Chondrocyte (in vitro differentiated cells): ENCODE measurements around the gene SLC22A17. TPM values are rescaled to one million over a fixed set of nuclear protein-coding genes. Genes with fewer than 3 reads are reported as not detected.

Experiments
- DNase-seq: peaks from one replicate; pipeline ENCODE4 v3.0.0; 2021; ENCODE audit warnings: mixed read lengths, low spot score
- H3K27ac Mint-ChIP-seq: one replicate; pipeline ENCODE4 v1.8.0; 2021; ENCODE audit warnings: mild to moderate bottlenecking, moderate library complexity, mixed read lengths; ENCODE audit not compliant: unreplicated experiment
- H3K27me3 Mint-ChIP-seq: 2 replicates; pipeline ENCODE4 v1.8.0; 2021; ENCODE audit warnings: low read depth, mixed read lengths
- H3K36me3 Mint-ChIP-seq: 2 replicates; pipeline ENCODE4 v1.8.0; 2021; ENCODE audit warnings: low read depth, mixed read lengths
- H3K4me1 Mint-ChIP-seq: 2 replicates; pipeline ENCODE4 v1.8.0; 2021; ENCODE audit warnings: low read depth, mild to moderate bottlenecking, mixed read lengths
- H3K4me3 Mint-ChIP-seq: one replicate; pipeline ENCODE4 v1.8.0; 2021; ENCODE audit warnings: mild to moderate bottlenecking, moderate library complexity, mixed read lengths; ENCODE audit not compliant: unreplicated experiment
- H3K9me3 Mint-ChIP-seq: 2 replicates; pipeline ENCODE4 v1.8.0; 2021; ENCODE audit warnings: low read depth, mixed read lengths
- total RNA-seq: library from RNA; stranded (reverse); gene quantifications from 3 replicates; pipeline ENCODE4 v1.2.1, GENCODE V29; 2021
- TF ChIP-seq, protein P1 (sequence below): fragments of 200-600 bp; sonication (generic); IDR thresholded peaks from 2 replicates; pipeline ENCODE4 v1.5.0; 2021; ENCODE audit warnings: antibody characterized with exemption, mild to moderate bottlenecking, moderate library complexity

The SLC22A17 gene
- total RNA-seq, 1 donor from 2014 or later = 40.3 TPM

DNA sequence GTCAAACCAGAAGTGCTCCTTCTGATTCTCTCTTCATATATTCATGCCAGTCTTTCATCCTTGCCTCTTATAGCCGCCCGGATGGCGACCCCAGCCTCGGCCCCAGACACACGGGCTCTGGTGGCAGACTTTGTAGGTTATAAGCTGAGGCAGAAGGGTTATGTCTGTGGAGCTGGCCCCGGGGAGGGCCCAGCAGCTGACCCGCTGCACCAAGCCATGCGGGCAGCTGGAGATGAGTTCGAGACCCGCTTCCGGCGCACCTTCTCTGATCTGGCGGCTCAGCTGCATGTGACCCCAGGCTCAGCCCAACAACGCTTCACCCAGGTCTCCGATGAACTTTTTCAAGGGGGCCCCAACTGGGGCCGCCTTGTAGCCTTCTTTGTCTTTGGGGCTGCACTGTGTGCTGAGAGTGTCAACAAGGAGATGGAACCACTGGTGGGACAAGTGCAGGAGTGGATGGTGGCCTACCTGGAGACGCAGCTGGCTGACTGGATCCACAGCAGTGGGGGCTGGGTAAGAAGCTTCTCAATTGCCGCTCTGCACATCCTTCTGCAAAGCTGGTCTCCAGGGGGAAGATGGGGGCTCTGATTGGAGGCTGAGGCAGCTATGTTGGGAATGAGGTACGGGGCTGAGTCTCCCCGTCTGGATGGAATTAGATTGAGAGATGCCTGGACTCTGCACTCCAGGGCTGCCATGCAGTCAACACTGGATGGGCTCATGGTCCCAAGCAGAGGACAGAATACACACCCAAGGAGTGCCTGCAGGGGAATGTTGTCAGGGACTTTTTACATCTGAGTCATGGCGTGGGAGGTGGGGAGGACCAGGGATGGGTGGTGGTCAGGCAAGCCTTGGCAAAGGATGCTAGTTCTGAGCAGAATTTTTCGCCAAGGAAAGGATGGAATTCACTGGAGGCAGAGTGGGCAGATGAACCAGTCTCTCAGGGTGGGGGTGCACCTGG lies 44.7 kb downstream of the SLC22A17 start:
- TF ChIP-seq, protein P1, sequence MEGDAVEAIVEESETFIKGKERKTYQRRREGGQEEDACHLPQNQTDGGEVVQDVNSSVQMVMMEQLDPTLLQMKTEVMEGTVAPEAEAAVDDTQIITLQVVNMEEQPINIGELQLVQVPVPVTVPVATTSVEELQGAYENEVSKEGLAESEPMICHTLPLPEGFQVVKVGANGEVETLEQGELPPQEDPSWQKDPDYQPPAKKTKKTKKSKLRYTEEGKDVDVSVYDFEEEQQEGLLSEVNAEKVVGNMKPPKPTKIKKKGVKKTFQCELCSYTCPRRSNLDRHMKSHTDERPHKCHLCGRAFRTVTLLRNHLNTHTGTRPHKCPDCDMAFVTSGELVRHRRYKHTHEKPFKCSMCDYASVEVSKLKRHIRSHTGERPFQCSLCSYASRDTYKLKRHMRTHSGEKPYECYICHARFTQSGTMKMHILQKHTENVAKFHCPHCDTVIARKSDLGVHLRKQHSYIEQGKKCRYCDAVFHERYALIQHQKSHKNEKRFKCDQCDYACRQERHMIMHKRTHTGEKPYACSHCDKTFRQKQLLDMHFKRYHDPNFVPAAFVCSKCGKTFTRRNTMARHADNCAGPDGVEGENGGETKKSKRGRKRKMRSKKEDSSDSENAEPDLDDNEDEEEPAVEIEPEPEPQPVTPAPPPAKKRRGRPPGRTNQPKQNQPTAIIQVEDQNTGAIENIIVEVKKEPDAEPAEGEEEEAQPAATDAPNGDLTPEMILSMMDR = no peak

DNA sequence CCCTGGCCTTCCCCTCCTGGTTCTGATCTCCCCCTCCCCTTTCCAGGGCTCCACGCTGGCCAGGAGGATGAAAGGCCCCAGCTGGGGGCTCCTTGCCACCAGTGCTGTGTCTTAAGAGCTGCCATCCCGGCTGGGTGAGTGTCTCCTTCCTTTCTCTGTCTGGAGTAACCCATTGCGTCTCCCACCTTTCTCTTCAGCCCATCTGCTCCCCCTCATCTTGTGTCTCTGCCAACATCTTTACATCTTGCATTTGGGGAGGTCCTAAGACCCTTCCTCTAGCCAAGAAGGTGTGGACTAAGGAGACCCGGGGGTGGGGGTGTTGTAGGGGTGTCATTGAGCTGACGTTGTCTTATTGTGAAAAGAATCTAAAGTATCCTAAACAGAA lies 45.5 kb downstream of the SLC22A17 start:
- DNase-seq = no peak
- H3K4me1 Mint-ChIP-seq = peaks cover 44% of the 10 kb centered on the region
- H3K4me3 Mint-ChIP-seq = peak overlapping the region; percentile 97
- no peaks in the 10 kb centered on the region for H3K27me3 Mint-ChIP-seq
- peaks cover 5% of the 10 kb centered on the region for H3K36me3 Mint-ChIP-seq
- H3K27ac Mint-ChIP-seq = peak overlapping the region; percentile 93
- no peaks in the 10 kb centered on the region for H3K9me3 Mint-ChIP-seq
- TF ChIP-seq, protein P1 = no peak

More for the DNA sequence above, 44.7 kb downstream of the SLC22A17 start:
- Mint-ChIP-seq H3K27me3 (no peaks in the 10 kb centered on the region), H3K36me3 (peaks cover 8% of the 10 kb centered on the region), H3K4me1 (peaks cover 41% of the 10 kb centered on the region), H3K27ac (peak overlapping the region; percentile 93), H3K9me3 (no peaks in the 10 kb centered on the region), H3K4me3 (peak overlapping the region; percentile 97)
- no peak for DNase-seq

DNA sequence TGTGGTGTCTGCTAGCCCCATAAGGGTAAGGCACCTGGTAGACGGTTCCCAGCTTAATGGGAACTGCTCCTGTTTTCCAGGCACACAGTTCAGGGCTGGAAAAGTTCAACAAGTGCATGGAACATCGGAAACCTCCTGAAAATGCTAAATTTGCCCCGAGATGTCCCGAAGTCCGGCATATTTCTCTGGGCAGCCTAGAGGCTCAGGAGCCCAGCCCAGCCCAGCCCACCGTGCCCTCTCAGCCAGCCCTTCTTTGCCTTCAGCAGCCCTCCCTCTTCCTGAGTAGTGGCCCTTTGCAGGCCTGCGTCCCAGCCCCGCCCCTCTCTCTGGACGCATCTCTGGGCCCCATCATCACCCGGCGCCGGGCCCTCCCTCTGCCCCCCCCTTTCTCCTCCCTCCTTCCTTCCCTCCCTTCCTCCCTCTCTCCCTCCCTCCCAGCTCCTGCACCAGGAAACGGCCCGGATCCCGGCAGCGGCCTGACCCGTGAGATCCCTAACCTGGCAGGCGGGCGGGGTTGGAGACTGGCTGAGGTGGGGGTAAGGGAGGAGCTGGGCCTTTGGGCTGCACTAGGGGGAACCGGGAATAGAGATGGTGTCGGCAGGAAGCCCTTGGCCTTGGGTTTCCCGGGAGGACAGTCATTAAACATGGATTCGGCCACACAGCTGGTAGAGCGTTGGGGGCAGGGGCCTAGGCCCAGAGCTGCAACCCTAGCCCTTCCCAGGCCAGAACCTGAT lies 46.1 kb downstream of the SLC22A17 start, which contains the start of gene BCL2L2:
Gene BCL2L2 (plus strand): TSS at position 422 of the 734 bp plus-strand sequence. CDS start 935 bp downstream, outside the sequence.
- Mint-ChIP-seq H3K4me3 (peak within 1 kb of the TSS; percentile 97), H3K9me3 (no peaks in the 10 kb centered on the region), H3K27ac (peak within 1 kb of the TSS; percentile 93), H3K36me3 (peaks cover 5% of the 10 kb centered on the region), H3K4me1 (peaks cover 44% of the 10 kb centered on the region), H3K27me3 (no peaks in the 10 kb centered on the region)
- DNase-seq = no peak
- TF ChIP-seq, protein P1 = no peak

DNA sequence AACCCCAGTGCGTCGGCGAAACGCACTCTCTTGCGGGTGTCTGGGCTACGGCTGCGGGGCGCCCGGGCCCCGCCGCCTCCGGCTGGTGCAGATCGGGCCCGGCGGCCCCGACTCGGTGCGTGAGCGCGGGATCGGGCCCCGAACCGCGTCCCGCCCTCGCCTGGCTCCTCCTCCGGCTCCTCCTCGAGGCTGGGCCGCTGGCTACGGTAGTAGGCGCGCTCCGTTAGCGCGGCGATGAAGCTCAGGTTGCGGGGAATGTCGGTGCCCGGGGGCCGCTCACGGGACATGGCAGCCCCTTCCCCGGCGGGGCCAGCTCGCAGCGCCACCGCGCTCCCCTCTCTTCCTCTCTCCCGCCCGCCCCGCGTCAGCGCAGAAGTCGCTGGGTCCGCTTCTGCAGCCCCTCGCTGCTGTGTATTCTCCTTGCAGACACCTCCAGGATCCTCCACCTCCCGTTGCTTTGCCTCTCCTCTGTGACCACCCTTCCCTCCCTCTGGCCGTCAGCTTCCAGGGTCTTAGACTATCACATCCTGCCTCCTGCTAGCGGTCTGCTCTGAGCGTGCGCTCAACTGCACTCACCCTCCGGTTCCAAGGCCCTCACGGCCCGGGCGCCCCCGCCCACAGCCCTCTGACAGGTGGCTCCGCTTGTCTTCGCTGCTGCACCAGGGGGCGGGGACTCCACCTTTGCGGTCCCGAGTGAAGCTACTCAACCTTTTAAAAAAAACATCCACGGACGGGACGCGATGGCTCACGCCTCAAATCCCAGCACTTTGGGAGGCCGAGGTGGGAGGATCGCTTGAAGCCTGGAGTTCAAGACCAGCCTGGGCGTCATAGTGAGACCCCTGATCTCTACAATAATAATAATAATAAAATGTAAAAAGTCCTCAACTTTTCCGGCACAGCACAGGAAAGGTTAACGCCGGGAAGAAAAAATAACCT lies 50.1 kb downstream of the SLC22A17 start, which contains the start of gene PPP1R3E:
Gene PPP1R3E (minus strand): TSS at position 570 of the 936 bp plus-strand sequence. CDS start 283 bp downstream, at position 287.
- DNase-seq = no peak
- TF ChIP-seq, protein P1 = no peak
- Mint-ChIP-seq H3K4me3 (peak within 1 kb of the TSS; percentile 97), H3K27me3 (no peaks in the 10 kb centered on the region), H3K36me3 (peaks cover 1% of the 10 kb centered on the region), H3K27ac (peak within 1 kb of the TSS; percentile 98), H3K4me1 (peaks cover 37% of the 10 kb centered on the region), H3K9me3 (no peaks in the 10 kb centered on the region)
